ENCODE measurements around the gene TTC39A.

GRCh38 chr1:51316846-51317120 lies 13.6 kb downstream of the TTC39A start:
- TF ChIP-seq, protein P1, sequence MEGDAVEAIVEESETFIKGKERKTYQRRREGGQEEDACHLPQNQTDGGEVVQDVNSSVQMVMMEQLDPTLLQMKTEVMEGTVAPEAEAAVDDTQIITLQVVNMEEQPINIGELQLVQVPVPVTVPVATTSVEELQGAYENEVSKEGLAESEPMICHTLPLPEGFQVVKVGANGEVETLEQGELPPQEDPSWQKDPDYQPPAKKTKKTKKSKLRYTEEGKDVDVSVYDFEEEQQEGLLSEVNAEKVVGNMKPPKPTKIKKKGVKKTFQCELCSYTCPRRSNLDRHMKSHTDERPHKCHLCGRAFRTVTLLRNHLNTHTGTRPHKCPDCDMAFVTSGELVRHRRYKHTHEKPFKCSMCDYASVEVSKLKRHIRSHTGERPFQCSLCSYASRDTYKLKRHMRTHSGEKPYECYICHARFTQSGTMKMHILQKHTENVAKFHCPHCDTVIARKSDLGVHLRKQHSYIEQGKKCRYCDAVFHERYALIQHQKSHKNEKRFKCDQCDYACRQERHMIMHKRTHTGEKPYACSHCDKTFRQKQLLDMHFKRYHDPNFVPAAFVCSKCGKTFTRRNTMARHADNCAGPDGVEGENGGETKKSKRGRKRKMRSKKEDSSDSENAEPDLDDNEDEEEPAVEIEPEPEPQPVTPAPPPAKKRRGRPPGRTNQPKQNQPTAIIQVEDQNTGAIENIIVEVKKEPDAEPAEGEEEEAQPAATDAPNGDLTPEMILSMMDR (IDR thresholded peaks at IDR 0.05; ENCODE audit: low read length) = no peak
- TF ChIP-seq EZH2 (optimal IDR thresholded peaks at IDR 0.05; ENCODE audit: low read depth, low read length) = no peak
- TF ChIP-seq EZH2phosphoT487 (IDR thresholded peaks at IDR 0.05; ENCODE audit: low read length) = no peak

All from MM.1S (cell line).